Heart left ventricle (tissue), 11 donors: ENCODE data around the gene KTI12. TPM values are rescaled to one million over a fixed set of nuclear protein-coding genes. Genes with fewer than 3 reads are reported as not detected.

Source experiments
- polyA plus RNA-seq, 2 donors: library from polyadenylated mRNA; stranded (reverse); fragments of 200-250 nt; gene quantifications; one replicate each; pipeline ENCODE4 v1.2.3, GENCODE V29; 2013
- total RNA-seq, 9 donors: library from RNA; depleted of rRNA in 2 of 9; stranded (reverse); fragments of >200 nt in 2 of 9; fragmentation: NEBNext Ultra II Directional in 3 of 9; extraction: Animal tissue kit (Norgen Biotek cat#: 25700) in 3 of 9; gene quantifications; one replicate each; pipeline versions ENCODE4 v1.1.0 to v1.2.4, GENCODE V29; 2016 to 2023
- donor health status: ischemic (EF 13 %, LVEDD 7.1; RV severe dilation, severe dysfunction).
- donor health status: healthy with polysubstance abuse.
- donor health status: DM: no; HTN: yes; CAD: no.
- donor health status: DM: no; HTN: no; CAD: no.
- donor health status: ischemic (EF 25% LVEDD 5.7; RV mildly dilated, moderate dysfunction).
- donor health status: healthy.
- donor health status: DM: yes; HTN: yes; CAD: no.
- donor health status: PGD.
- donor health status: nonischemic (EF 23%, LVEDD 6.1; RV moderate dilation, normal function).

Gene KTI12
- total and polyA plus RNA-seq, 11 donors = 2.4 to 10.3 (median 4.2) TPM

Other genes starting within 250 kb of the KTI12 start
- gene NRDC, start 155.1 kb downstream of the KTI12 start, total RNA-seq = 100 to 1,000 TPM in 7 of 9 donors, 10 to 100 TPM in 2; 89.4 to 152 (median 125) TPM
- 100 to 1,000 TPM in 1 of 2 donors, 10 to 100 TPM in 1; 93.2 to 110 TPM for gene NRDC, start 155.1 kb downstream of the KTI12 start, polyA plus RNA-seq
- under 1 TPM in 2 of 9 donors, not detected in 7; 0.02 to 0.11 TPM for gene RAB3B, start 43.1 kb downstream of the KTI12 start, total RNA-seq
- gene RAB3B, start 43.1 kb downstream of the KTI12 start, polyA plus RNA-seq = under 1 TPM in 1 of 2 donors, not detected in 1; 0.14 TPM
- 10 to 100 TPM; 19.9 to 42.9 (median 26.2) TPM for gene TXNDC12, start 21.4 kb upstream of the KTI12 start, total RNA-seq
- gene TXNDC12, start 21.4 kb upstream of the KTI12 start, polyA plus RNA-seq = 10 to 100 TPM in 1 of 2 donors, 1 to 10 TPM in 1; 7.7 to 33.5 TPM
- 10 to 100 TPM; 28.9 to 44.2 (median 33.1) TPM for gene BTF3L4, start 22.5 kb upstream of the KTI12 start, total RNA-seq
- gene BTF3L4, start 22.5 kb upstream of the KTI12 start, polyA plus RNA-seq = 10 to 100 TPM; 25.4 to 48.2 TPM
- gene ZFYVE9, start 108.3 kb upstream of the KTI12 start, total RNA-seq = 10 to 100 TPM; 12.6 to 19.2 (median 17.3) TPM
- gene ZFYVE9, start 108.3 kb upstream of the KTI12 start, polyA plus RNA-seq = 10 to 100 TPM in 1 of 2 donors, 1 to 10 TPM in 1; 3.6 to 12.4 TPM